Uterus (tissue), 4 donors: ENCODE measurements around the gene SNCG. TPM values are rescaled to one million over a fixed set of nuclear protein-coding genes. Genes with fewer than 3 reads are reported as not detected.
A peak's percentile ranks its signal among the peaks of the same experiment; 100 is the strongest.
"Not testable (repeated sequence)": the region's sequence is repeated elsewhere in the genome, so short reads cannot be mapped to it uniquely, and the experiment has no call there.

Experiments
- DNase-seq, 2 donors: peaks; one replicate each; pipeline ENCODE4 v3.0.0-alpha.2; 2019 to 2020
- H3K27ac ChIP-seq, 2 donors: fragments of 200-600 bp; sonication (generic); 1 replicate in 1 of 2; 2 replicates in 1 of 2; pipeline ENCODE4 v1.5.1; 2016 to 2018
- H3K27me3 ChIP-seq, 2 donors: fragments of 200-600 bp; sonication (generic); one replicate each; pipeline ENCODE4 v1.5.1; 2018 to 2019; ENCODE audit warnings: control low read depth in 1 of 2
- H3K36me3 ChIP-seq, 2 donors: fragments of 200-600 bp; sonication (generic); one replicate each; pipeline ENCODE4 v1.5.1; 2019; ENCODE audit warnings: control low read depth in 1 of 2
- H3K4me1 ChIP-seq, 2 donors: fragments of 200-600 bp; sonication (generic); one replicate each; pipeline ENCODE4 v1.5.1; 2018 to 2019; ENCODE audit warnings: control low read depth in 1 of 2
- H3K4me3 ChIP-seq, 2 donors: fragments of 200-600 bp; sonication (generic); 1 replicate in 1 of 2; 2 replicates in 1 of 2; pipeline ENCODE4 v1.5.1; 2018 to 2019; ENCODE audit warnings: mild to moderate bottlenecking in 1 of 2
- H3K9me3 ChIP-seq, 2 donors: fragments of 200-600 bp; sonication (generic); one replicate each; pipeline ENCODE4 v1.5.1; 2019; ENCODE audit warnings: control low read depth in 1 of 2
- CTCF ChIP-seq, 4 experiments: fragments of 200-600 bp in 2 of 4; fragments of 450-650 bp in 2 of 4; sonication (generic) in 2 of 4; IDR thresholded peaks; one replicate each; pipeline ENCODE4 v1.5.1; 2016 to 2019; ENCODE audit warnings: antibody characterized with exemption in 4 of 4, mild to moderate bottlenecking in 2 of 4, moderate library complexity in 1 of 4
- POLR2A ChIP-seq, 2 donors: fragments of 450-650 bp; IDR thresholded peaks; one replicate each; pipeline ENCODE4 v1.6.1; 2016; ENCODE audit warnings: antibody characterized with exemption in 2 of 2, mild to moderate bottlenecking in 1 of 2, moderate library complexity in 1 of 2
- intact Hi-C: fragments of 100-400 bp; cut with DNase I; formaldehyde crosslinking; loops from one replicate; pipeline ENCODE4 v1.15.1; 2023; ENCODE audit warnings: low total_unique reads
- total RNA-seq, 4 donors: library from RNA; depleted of rRNA in 3 of 4; stranded (reverse); fragments of >200 nt in 3 of 4; gene quantifications; one replicate each; pipeline versions ENCODE4 v1.1.0 to v1.2.4, GENCODE V29; 2014 to 2023
- donor health status: DM: yes; HTN: yes; CAD: no.

SNCG gene
- total RNA-seq, 4 donors from 2014 or later: 5.5 to 68.6 (median 36.2) TPM

- H3K27me3 ChIP-seq: no peaks in the 10 kb centered on the region
- DNase-seq: no peak
- H3K9me3 ChIP-seq: no peaks in the 10 kb centered on the region
- H3K36me3 ChIP-seq: no peaks in the 10 kb centered on the region
- H3K4me3 ChIP-seq: no peak overlapping the region
- TF ChIP-seq POLR2A (IDR thresholded peaks at IDR 0.05) (no peak), CTCF (IDR thresholded peaks at IDR 0.05) (no peak)
- H3K4me1 ChIP-seq: peaks cover 0 to 3% of the 10 kb centered on the region in 2 donors
- no peak overlapping the region for H3K27ac ChIP-seq
- intact Hi-C loops: no loop called here
Observed at GRCh38 chr10:86937502-86938154, 20.8 kb upstream of the SNCG start.

GRCh38 chr10:86938260-86938659, 20.1 kb upstream of the SNCG start:
- Histone ChIP-seq H3K27ac (no peak overlapping the region), H3K4me3 (no peak overlapping the region), H3K36me3 (no peaks in the 10 kb centered on the region), H3K9me3 (no peaks in the 10 kb centered on the region), H3K4me1 (peaks cover 0 to 4% of the 10 kb centered on the region in 2 donors), H3K27me3 (no peaks in the 10 kb centered on the region)
- DNase-seq: no peak
- intact Hi-C loops: no loop called here
- TF ChIP-seq CTCF (IDR thresholded peaks at IDR 0.05) (no peak), POLR2A (IDR thresholded peaks at IDR 0.05) (no peak)

- intact Hi-C loops, H3K9me3 ChIP-seq, DNase-seq, H3K27me3 ChIP-seq, H3K36me3 ChIP-seq, H3K4me3 ChIP-seq, H3K4me1 ChIP-seq: not testable (repeated sequence)
- H3K27ac ChIP-seq: peak overlapping the region in 1 of 2 donors; percentile 31
Observed at GRCh38 chr10:86940076-86940475, 18.3 kb upstream of the SNCG start.

GRCh38 chr10:86940677-86941076, 17.7 kb upstream of the SNCG start:
- no peak overlapping the region for H3K27ac ChIP-seq
- intact Hi-C loops: no loop called here
- TF ChIP-seq CTCF (IDR thresholded peaks at IDR 0.05) (no peak), POLR2A (IDR thresholded peaks at IDR 0.05) (no peak)
- no peak for DNase-seq
- peaks cover 0 to 4% of the 10 kb centered on the region in 2 donors for H3K4me1 ChIP-seq
- H3K36me3 ChIP-seq: no peaks in the 10 kb centered on the region
- no peaks in the 10 kb centered on the region for H3K27me3 ChIP-seq
- H3K4me3 ChIP-seq: no peak overlapping the region
- H3K9me3 ChIP-seq: no peaks in the 10 kb centered on the region

GRCh38 chr10:86941426-86941825, 17.0 kb upstream of the SNCG start:
- no peak overlapping the region for H3K27ac ChIP-seq
- H3K36me3 ChIP-seq: no peaks in the 10 kb centered on the region
- DNase-seq: no peak
- no peaks in the 10 kb centered on the region for H3K9me3 ChIP-seq
- no peak for TF ChIP-seq CTCF (IDR thresholded peaks at IDR 0.05)
- TF ChIP-seq POLR2A (IDR thresholded peaks at IDR 0.05): no peak
- peaks cover 0 to 4% of the 10 kb centered on the region in 2 donors for H3K4me1 ChIP-seq
- no peaks in the 10 kb centered on the region for H3K27me3 ChIP-seq
- intact Hi-C loops: no loop called here
- no peak overlapping the region for H3K4me3 ChIP-seq
